GM12801 (cell line): ENCODE measurements around the gene GLRX3.

Experiments
- CTCF ChIP-seq: IDR thresholded peaks from one replicate; pipeline ENCODE4 v1.5.1; 2011; ENCODE audit warnings: control low read depth; ENCODE audit not compliant: insufficient read length; ENCODE audit errors: extremely low read depth

GLRX3 gene

GRCh38 chr10:130208807-130209206, 72.6 kb downstream of the GLRX3 start:
- TF ChIP-seq CTCF: no peak

GRCh38 chr10:130212746-130213145, 76.6 kb downstream of the GLRX3 start:
- no peak for TF ChIP-seq CTCF

- TF ChIP-seq CTCF: no peak
Observed at GRCh38 chr10:130213286-130214080, 77.3 kb downstream of the GLRX3 start.

GRCh38 chr10:130214431-130214830, 78.2 kb downstream of the GLRX3 start:
- TF ChIP-seq CTCF: no peak

- TF ChIP-seq CTCF: no peak
Observed at GRCh38 chr10:130215151-130215930, 79.2 kb downstream of the GLRX3 start.

GRCh38 chr10:130215931-130216231, 79.7 kb downstream of the GLRX3 start:
- no peak for TF ChIP-seq CTCF

GRCh38 chr10:130218181-130218641, 82.0 kb downstream of the GLRX3 start:
- no peak for TF ChIP-seq CTCF
